WERI-Rb-1 (cell line): ENCODE results near the gene ZSWIM8.
"Not testable (repeated sequence)": the region's sequence is repeated elsewhere in the genome, so short reads cannot be mapped to it uniquely, and the experiment has no call there.

Experiments
- DNase-seq: peaks from one replicate; pipeline ENCODE4 v3.0.0-alpha.2; 2020
- H3K27ac ChIP-seq: fragments of 250-450 bp; sonication (Bioruptor Pico); 2 replicates; pipeline ENCODE4 v1.5.1; 2020; ENCODE audit warnings: mild to moderate bottlenecking, moderate library complexity
- H3K27me3 ChIP-seq: fragments of 250-450 bp; sonication (Bioruptor Pico); 2 replicates; pipeline ENCODE4 v1.5.1; 2021; ENCODE audit warnings: mild to moderate bottlenecking, low read depth, moderate library complexity; ENCODE audit not compliant: insufficient read depth, severe bottlenecking
- H3K36me3 ChIP-seq: fragments of 250-450 bp; sonication (Bioruptor Pico); 2 replicates; pipeline ENCODE4 v1.5.1; 2020; ENCODE audit warnings: mild to moderate bottlenecking, moderate library complexity
- H3K4me3 ChIP-seq: 2 replicates; pipeline ENCODE4 v1.5.1; 2011; ENCODE audit warnings: low read depth, mild to moderate bottlenecking, control low read depth, low read length
- H3K9me3 ChIP-seq: fragments of 250-450 bp; sonication (Bioruptor Pico); 2 replicates; pipeline ENCODE4 v1.5.1; 2021; ENCODE audit warnings: mild to moderate bottlenecking, moderate library complexity; ENCODE audit not compliant: severe bottlenecking
- TF ChIP-seq, protein P1 (sequence below): IDR thresholded peaks from 2 replicates; pipeline ENCODE4 v1.5.1; 2011; ENCODE audit warnings: low read depth, mild to moderate bottlenecking, control low read depth, inconsistent platforms, low read length

ZSWIM8 gene

DNA sequence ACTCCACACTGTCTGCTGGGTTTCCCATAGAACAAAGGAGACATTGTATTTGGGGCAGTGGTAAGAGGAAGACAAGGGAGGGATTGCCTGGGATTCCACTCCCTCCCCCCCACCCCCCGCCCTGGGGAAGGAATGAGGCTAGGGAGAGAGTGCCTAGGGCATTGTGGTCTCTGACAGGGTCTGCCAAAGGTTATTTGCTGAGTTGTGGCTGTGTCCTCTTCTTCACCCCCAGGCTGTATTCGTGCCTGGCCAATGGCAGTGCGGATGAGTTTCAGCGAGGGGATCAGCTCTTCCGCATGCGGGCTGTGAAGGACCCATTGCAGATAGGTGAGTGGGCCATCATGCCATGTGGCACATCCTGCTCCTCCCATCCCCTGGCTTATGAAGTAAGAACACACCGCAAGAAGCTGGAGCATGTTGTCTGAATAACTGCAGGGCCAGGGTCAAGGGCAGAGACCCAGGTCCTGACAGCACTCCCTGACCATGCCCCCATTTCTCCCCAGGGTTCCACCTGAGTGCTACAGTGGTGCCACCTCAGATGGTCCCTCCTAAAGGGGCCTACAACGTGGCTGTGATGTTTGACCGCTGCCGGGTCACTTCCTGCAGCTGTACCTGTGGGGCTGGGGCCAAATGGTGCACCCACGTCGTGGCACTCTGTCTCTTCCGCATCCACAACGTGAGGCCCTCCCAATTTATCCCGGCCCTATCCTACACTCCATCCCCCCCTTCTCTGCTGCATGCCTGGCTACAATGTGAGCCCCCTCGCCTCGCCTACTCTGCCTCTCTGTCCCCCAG, 3.7 kb downstream of the ZSWIM8 start:
- H3K9me3 ChIP-seq: no peaks in the 10 kb centered on the region
- H3K4me3 ChIP-seq: no peak overlapping the region
- no peaks in the 10 kb centered on the region for H3K27me3 ChIP-seq
- DNase-seq: no peak
- TF ChIP-seq, protein P1, sequence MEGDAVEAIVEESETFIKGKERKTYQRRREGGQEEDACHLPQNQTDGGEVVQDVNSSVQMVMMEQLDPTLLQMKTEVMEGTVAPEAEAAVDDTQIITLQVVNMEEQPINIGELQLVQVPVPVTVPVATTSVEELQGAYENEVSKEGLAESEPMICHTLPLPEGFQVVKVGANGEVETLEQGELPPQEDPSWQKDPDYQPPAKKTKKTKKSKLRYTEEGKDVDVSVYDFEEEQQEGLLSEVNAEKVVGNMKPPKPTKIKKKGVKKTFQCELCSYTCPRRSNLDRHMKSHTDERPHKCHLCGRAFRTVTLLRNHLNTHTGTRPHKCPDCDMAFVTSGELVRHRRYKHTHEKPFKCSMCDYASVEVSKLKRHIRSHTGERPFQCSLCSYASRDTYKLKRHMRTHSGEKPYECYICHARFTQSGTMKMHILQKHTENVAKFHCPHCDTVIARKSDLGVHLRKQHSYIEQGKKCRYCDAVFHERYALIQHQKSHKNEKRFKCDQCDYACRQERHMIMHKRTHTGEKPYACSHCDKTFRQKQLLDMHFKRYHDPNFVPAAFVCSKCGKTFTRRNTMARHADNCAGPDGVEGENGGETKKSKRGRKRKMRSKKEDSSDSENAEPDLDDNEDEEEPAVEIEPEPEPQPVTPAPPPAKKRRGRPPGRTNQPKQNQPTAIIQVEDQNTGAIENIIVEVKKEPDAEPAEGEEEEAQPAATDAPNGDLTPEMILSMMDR: no peak
- peaks cover 51% of the 10 kb centered on the region for H3K36me3 ChIP-seq
- no peak overlapping the region for H3K27ac ChIP-seq

DNA sequence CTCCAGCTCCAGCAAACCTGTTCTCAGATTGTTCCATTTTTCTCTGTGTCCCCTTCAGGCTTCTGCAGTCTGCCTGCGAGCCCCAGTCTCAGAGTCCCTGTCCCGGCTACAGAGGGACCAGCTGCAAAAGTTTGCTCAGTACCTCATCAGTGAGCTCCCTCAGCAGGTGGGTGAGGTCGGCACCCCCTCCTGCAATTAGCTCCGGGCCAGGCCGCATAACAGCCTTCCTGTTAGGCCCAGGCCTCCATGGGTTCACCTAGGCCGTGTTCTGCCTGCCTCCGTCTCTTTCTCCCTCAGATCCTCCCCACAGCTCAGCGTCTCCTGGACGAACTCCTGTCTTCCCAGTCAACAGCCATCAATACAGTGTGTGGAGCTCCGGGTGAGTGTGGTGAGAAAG, 4.3 kb downstream of the ZSWIM8 start:
- Histone ChIP-seq H3K27me3 (no peaks in the 10 kb centered on the region), H3K9me3 (no peaks in the 10 kb centered on the region), H3K4me3 (no peak overlapping the region), H3K27ac (no peak overlapping the region), H3K36me3 (peaks cover 56% of the 10 kb centered on the region)
- TF ChIP-seq, protein P1: no peak
- DNase-seq: no peak

DNA sequence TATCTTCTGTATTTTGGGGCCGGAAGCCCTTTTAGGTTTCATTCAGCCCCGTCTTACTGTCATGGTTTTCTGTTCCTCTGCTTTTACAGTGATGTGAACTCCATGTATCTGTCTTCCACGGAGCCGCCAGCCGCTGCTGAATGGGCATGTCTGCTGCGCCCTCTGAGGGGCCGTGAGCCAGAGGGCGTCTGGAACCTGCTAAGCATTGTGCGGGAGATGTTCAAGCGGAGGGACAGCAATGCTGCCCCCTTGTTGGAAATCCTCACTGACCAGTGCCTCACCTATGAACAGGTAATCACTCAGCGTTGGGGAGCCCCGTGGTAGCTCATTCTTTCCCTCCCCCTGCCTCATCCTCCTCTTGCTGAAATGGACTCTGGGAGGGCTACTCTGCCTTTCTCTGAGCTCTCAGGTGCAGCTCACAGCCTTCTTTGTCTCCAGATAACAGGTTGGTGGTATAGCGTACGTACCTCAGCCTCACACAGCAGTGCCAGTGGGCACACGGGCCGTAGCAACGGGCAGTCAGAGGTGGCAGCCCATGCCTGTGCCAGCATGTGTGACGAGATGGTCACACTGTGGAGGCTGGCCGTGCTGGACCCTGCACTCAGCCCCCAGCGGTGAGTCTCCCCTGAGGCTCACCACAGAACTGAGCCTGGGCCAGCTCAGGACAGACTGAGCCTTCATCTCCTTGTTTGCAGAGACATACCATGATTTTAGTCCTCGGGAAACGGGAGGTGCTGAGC, 5.7 kb downstream of the ZSWIM8 start:
- DNase-seq: no peak
- Histone ChIP-seq H3K27ac (no peak overlapping the region), H3K36me3 (peaks cover 66% of the 10 kb centered on the region), H3K9me3 (no peaks in the 10 kb centered on the region), H3K27me3 (no peaks in the 10 kb centered on the region), H3K4me3 (no peak overlapping the region)
- TF ChIP-seq, protein P1: no peak

DNA sequence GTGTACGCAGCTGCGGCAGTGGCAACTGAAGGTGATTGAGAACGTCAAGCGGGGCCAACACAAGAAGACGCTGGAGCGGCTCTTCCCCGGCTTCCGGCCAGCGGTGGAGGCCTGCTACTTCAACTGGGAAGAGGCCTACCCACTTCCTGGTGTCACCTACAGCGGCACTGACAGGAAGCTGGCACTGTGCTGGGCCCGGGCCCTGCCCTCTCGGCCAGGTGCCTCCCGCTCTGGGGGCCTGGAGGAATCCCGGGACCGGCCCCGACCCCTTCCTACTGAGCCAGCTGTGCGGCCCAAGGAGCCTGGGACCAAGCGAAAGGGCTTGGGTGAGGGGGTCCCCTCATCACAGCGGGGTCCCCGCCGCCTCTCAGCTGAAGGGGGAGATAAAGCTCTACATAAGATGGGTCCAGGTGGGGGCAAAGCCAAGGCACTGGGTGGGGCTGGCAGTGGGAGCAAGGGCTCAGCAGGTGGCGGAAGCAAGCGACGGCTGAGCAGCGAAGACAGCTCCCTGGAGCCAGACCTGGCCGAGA, 6.5 kb downstream of the ZSWIM8 start:
- H3K36me3 ChIP-seq: peaks cover 73% of the 10 kb centered on the region
- TF ChIP-seq, protein P1: no peak
- H3K27me3 ChIP-seq: no peaks in the 10 kb centered on the region
- H3K9me3 ChIP-seq: no peaks in the 10 kb centered on the region
- DNase-seq: no peak
- no peak overlapping the region for H3K4me3 ChIP-seq
- H3K27ac ChIP-seq: no peak overlapping the region

DNA sequence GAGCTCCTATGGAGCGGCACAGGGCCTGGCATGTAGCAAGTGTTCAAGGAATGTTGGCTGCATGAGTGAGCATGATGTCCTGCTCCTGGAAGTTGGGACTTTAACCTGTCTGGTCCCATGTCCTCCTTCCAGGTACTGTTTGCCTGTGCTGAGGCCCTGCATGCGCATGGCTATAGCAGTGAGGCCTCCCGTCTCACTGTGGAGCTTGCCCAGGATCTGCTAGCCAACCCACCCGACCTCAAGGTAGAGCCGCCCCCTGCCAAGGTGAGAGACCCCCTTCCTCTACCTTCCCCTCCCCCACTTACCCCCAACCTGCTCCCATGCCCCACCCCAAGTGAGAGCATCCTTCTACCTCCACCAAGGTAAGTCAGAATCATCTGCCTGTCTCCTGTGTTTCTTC, 8.1 kb downstream of the ZSWIM8 start:
- H3K9me3 ChIP-seq: no peaks in the 10 kb centered on the region
- H3K27ac ChIP-seq: no peak overlapping the region
- TF ChIP-seq, protein P1: no peak
- no peaks in the 10 kb centered on the region for H3K27me3 ChIP-seq
- no peak for DNase-seq
- no peak overlapping the region for H3K4me3 ChIP-seq
- peaks cover 82% of the 10 kb centered on the region for H3K36me3 ChIP-seq

DNA sequence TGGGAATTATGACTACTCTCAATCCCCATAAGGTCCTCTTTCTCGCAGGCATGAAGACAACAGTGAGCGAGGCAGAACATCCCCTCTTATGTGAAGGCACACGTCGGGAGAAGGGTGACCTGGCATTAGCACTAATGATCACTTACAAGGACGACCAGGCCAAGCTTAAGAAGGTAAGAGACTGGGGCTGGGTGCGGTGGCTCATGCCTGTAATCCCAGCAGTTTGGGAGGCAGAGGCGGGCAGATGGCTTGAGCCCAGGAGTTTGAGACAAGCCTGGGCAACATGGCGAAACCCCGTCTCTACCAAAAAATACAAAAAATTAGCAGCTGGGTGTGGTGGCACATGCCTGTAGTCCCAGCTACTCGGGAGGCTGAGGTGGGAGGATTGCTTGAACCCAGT, 10.1 kb downstream of the ZSWIM8 start:
- H3K27ac ChIP-seq, H3K4me3 ChIP-seq, H3K27me3 ChIP-seq, DNase-seq, H3K9me3 ChIP-seq: not testable (repeated sequence)
- H3K36me3 ChIP-seq: peaks cover 82% of the 10 kb centered on the region

DNA sequence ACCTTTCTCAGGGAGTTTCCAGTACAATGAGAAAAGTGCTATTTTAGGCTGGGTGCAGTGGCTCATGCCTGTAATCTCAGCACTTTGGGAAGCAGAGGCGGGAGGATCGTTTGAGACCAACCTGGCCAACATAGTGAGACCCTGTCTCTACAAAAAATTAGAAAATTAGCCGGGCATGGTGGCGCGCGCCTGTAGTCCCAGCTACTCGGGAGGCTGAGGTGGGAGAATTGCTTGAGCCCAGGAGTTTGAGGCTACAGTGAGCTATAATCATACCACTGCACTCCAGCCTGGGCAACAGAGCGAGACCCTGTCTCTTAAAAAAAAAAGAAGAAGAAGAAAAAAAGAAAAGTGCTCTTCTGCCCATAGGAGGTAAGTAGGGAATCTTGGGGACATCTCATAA, 10.6 kb downstream of the ZSWIM8 start:
- not testable (repeated sequence) for H3K9me3 ChIP-seq, H3K4me3 ChIP-seq, DNase-seq, H3K27me3 ChIP-seq, H3K27ac ChIP-seq
- H3K36me3 ChIP-seq: peaks cover 78% of the 10 kb centered on the region
